ENCODE measurements around the gene BCL6. TPM values are rescaled to one million over a fixed set of nuclear protein-coding genes. Genes with fewer than 3 reads are reported as not detected.
"Not testable (repeated sequence)": the region's sequence is repeated elsewhere in the genome, so short reads cannot be mapped to it uniquely, and the experiment has no call there.

BCL6 gene
- total and polyA plus RNA-seq, 8 donors, result 12.6 to 160 (median 16.3) TPM

GRCh38 chr3:187685948-187686347 is 59.3 kb downstream of the BCL6 start:
- no peak for TF ChIP-seq CTCF (IDR thresholded peaks at IDR 0.05)
- H3K4me1 ChIP-seq, result no peaks in the 10 kb centered on the region
- intact Hi-C loops (cut with DNase I), result no loop called here
- H3K9me3 ChIP-seq, result peaks cover 0 to 16% of the 10 kb centered on the region in 2 donors
- H3K27ac ChIP-seq, result no peak overlapping the region
- ATAC-seq (no peak), DNase-seq (no peak)
- H3K4me3 ChIP-seq, result no peak overlapping the region
- no peaks in the 10 kb centered on the region for H3K36me3 ChIP-seq
- peaks cover 0 to 3% of the 10 kb centered on the region in 2 donors for H3K27me3 ChIP-seq

GRCh38 chr3:187684880-187685279 is 60.4 kb downstream of the BCL6 start:
- intact Hi-C loops (cut with DNase I), result loop anchor here in 1 of 2 donors (5.0 kb wide), 1 partner anchor 368 kb away; no protein-coding TSS in a partner anchor
- Histone ChIP-seq H3K4me1 (no peaks in the 10 kb centered on the region), H3K27me3 (peaks cover 0 to 3% of the 10 kb centered on the region in 2 donors), H3K36me3 (no peaks in the 10 kb centered on the region), H3K4me3 (no peak overlapping the region), H3K9me3 (peaks cover 0 to 16% of the 10 kb centered on the region in 2 donors), H3K27ac (no peak overlapping the region)
- TF ChIP-seq CTCF (IDR thresholded peaks at IDR 0.05), result no peak
- ATAC-seq (no peak), DNase-seq (no peak)

- no peak for TF ChIP-seq CTCF (IDR thresholded peaks at IDR 0.05)
- no peaks in the 10 kb centered on the region for H3K36me3 ChIP-seq
- intact Hi-C loops (cut with DNase I), result loop anchor here in 1 of 2 donors (5.0 kb wide), 1 partner anchor 367 kb away; no protein-coding TSS in a partner anchor
- peaks cover 0 to 16% of the 10 kb centered on the region in 2 donors for H3K9me3 ChIP-seq
- no peaks in the 10 kb centered on the region for H3K4me1 ChIP-seq
- no peak overlapping the region for H3K27ac ChIP-seq
- H3K27me3 ChIP-seq, result peaks cover 0 to 3% of the 10 kb centered on the region in 2 donors
- no peak overlapping the region for H3K4me3 ChIP-seq
- DNase-seq (no peak), ATAC-seq (no peak)
These were observed 60.8 kb downstream of the BCL6 start for GRCh38 chr3:187684444-187684843.

GRCh38 chr3:187681756-187682155 is 63.5 kb downstream of the BCL6 start:
- peaks cover 0 to 14% of the 10 kb centered on the region in 2 donors for H3K9me3 ChIP-seq
- H3K36me3 ChIP-seq, H3K27ac ChIP-seq, H3K4me1 ChIP-seq, H3K27me3 ChIP-seq, H3K4me3 ChIP-seq, DNase-seq, ATAC-seq: not testable (repeated sequence)
- intact Hi-C loops (cut with DNase I), result loop anchor here in 1 of 2 donors (5.0 kb wide), 1 partner anchor 364 kb away; no protein-coding TSS in a partner anchor

GRCh38 chr3:187679638-187680396 is 65.5 kb downstream of the BCL6 start:
- intact Hi-C loops (cut with DNase I), result loop anchor here (5.0 to 10.0 kb wide), 3 partner anchors 68 to 455 kb away; no protein-coding TSS in a partner anchor
- Histone ChIP-seq H3K4me1 (no peaks in the 10 kb centered on the region), H3K27ac (no peak overlapping the region), H3K9me3 (no peaks in the 10 kb centered on the region), H3K27me3 (peaks cover 0 to 13% of the 10 kb centered on the region in 2 donors), H3K36me3 (no peaks in the 10 kb centered on the region), H3K4me3 (no peak overlapping the region)
- peak; percentile 90 to 91 for TF ChIP-seq CTCF (IDR thresholded peaks at IDR 0.05)
- DNase-seq (peak in 3 of 4 donors; percentile 36 to 63 (median 60)), ATAC-seq (peak; percentile 100)
